Astrocyte of the hippocampus (primary cell): Measurements from ENCODE around the gene LHFPL6.

Experiments used
- DNase-seq: peaks from one replicate; pipeline ENCODE4 v3.0.0; 2011; ENCODE audit warnings: low read depth, low spot score

LHFPL6 gene

GRCh38 chr13:39602614-39603366 lies at the start of gene LHFPL6:
LHFPL6 (minus strand) TSS chr13:39603193.
- DNase-seq: peak; percentile 92

GRCh38 chr13:39646122-39646521 lies 43.1 kb upstream of the LHFPL6 start:
- no peak for DNase-seq

GRCh38 chr13:39641645-39642044 lies 38.7 kb upstream of the LHFPL6 start:
- no peak for DNase-seq

- DNase-seq: no peak
Measured at GRCh38 chr13:39637890-39638289, 34.9 kb upstream of the LHFPL6 start.

- no peak for DNase-seq
Measured at GRCh38 chr13:39635564-39635963, 32.6 kb upstream of the LHFPL6 start.

GRCh38 chr13:39632994-39633393 lies 30.0 kb upstream of the LHFPL6 start:
- DNase-seq: no peak

GRCh38 chr13:39631307-39631706 lies 28.3 kb upstream of the LHFPL6 start:
- DNase-seq: no peak

- no peak for DNase-seq
Measured at GRCh38 chr13:39623466-39623865, 20.5 kb upstream of the LHFPL6 start.

- no peak for DNase-seq
Measured at GRCh38 chr13:39618561-39618960, 15.6 kb upstream of the LHFPL6 start.

GRCh38 chr13:39616087-39616694 lies 13.2 kb upstream of the LHFPL6 start:
- peak; percentile 85 for DNase-seq

GRCh38 chr13:39612023-39612637 lies 9.1 kb upstream of the LHFPL6 start:
- peak; percentile 82 for DNase-seq

GRCh38 chr13:39607876-39608275 lies 4.9 kb upstream of the LHFPL6 start:
- no peak for DNase-seq

- no peak for DNase-seq
Measured at GRCh38 chr13:39605677-39606320, 2.8 kb upstream of the LHFPL6 start.

- no peak for DNase-seq
Measured at GRCh38 chr13:39604756-39605155, 1.8 kb upstream of the LHFPL6 start.

- peak; percentile 59 for DNase-seq
Measured at GRCh38 chr13:39603424-39603947, 493 bp upstream of the LHFPL6 start.

- no peak for DNase-seq
Measured at GRCh38 chr13:39602277-39602613, 748 bp downstream of the LHFPL6 start.

GRCh38 chr13:39601636-39602035 lies 1.4 kb downstream of the LHFPL6 start:
- no peak for DNase-seq

GRCh38 chr13:39600766-39601165 lies 2.2 kb downstream of the LHFPL6 start:
- DNase-seq: peak; percentile 28

- no peak for DNase-seq
Measured at GRCh38 chr13:39599842-39600241, 3.2 kb downstream of the LHFPL6 start.

GRCh38 chr13:39599012-39599411 lies 4.0 kb downstream of the LHFPL6 start:
- no peak for DNase-seq

- no peak for DNase-seq
Measured at GRCh38 chr13:39597838-39598237, 5.2 kb downstream of the LHFPL6 start.

GRCh38 chr13:39596685-39597084 lies 6.3 kb downstream of the LHFPL6 start:
- DNase-seq: no peak
